ENCODE measurements around the gene DSCAML1. TPM values are rescaled to one million over a fixed set of nuclear protein-coding genes. Genes with fewer than 3 reads are reported as not detected.

The DSCAML1 gene
- total and polyA plus RNA-seq, 10 of the 15 experiments (the other 5 are each of a cell fraction or from before 2014, with no cell fraction given): 0.03 to 0.18 (median 0.06) TPM; not detected in 1

GRCh38 chr11:117691516-117691915 lies 105.5 kb downstream of the DSCAML1 start (continued):
- no peak for TF ChIP-seq BCLAF1 (IDR thresholded peaks at IDR 0.05)
- TF ChIP-seq HSF1 (IDR thresholded peaks at IDR 0.05; ENCODE audit: low read depth, low read length): no peak
- no peak for TF ChIP-seq STAT1 (conservative IDR thresholded peaks at IDR 0.05)
- no peak for TF ChIP-seq ZNF24 (IDR thresholded peaks at IDR 0.05)
- no peak for TF ChIP-seq ASH2L (IDR thresholded peaks at IDR 0.05; ENCODE audit: borderline replicate concordance, low read depth)
- TF ChIP-seq NFXL1 (IDR thresholded peaks at IDR 0.05; ENCODE audit: borderline replicate concordance): no peak
- TF ChIP-seq REST (IDR thresholded peaks at IDR 0.05; ENCODE audit: low read depth, low read length): no peak
- no peak for TF ChIP-seq SREBF2 (IDR thresholded peaks at IDR 0.05; ENCODE audit: low read length)
- TF ChIP-seq FOXK2 (IDR thresholded peaks at IDR 0.05): no peak
- TF ChIP-seq YY1 (IDR thresholded peaks at IDR 0.05; ENCODE audit: low read depth, low read length): no peak

Measured in GM12878 (cell line).